ENCODE data around the gene CCDC71. TPM values are rescaled to one million over a fixed set of nuclear protein-coding genes. Genes with fewer than 3 reads are reported as not detected.

CCDC71 gene
- total RNA-seq, 2 donors from 2014 or later, result 23.4 to 25.7 TPM

DNA sequence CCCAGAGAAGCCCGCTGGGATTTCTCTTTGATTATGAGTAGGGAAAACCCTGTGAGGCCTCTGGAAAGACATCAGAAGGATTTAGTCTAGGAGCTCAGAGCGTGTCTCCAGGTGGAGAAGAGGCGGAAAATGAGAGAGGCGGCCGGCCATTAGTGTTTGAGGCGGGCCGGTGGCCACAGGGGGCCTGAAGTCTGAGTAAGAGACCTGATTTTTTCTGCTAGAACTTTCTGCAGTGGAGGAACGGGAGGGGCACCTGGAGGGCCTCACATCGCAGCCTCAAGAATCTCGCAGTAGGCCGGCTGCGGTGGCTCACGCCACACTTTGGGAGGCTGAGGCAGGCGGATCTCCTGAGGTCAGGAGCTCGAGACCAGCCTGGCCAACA, 33.8 kb upstream of the CCDC71 start:
- Mint-ChIP-seq H3K9me3 (peaks cover 2% of the 10 kb centered on the region), H3K4me3 (peak overlapping the region; percentile 45), H3K27ac (no peak overlapping the region), H3K36me3 (ENCODE audit: low read depth) (no peaks in the 10 kb centered on the region), H3K4me1 (no peaks in the 10 kb centered on the region), H3K27me3 (ENCODE audit: insufficient read depth) (peaks cover 30% of the 10 kb centered on the region)
- no peak overlapping the region for H3K27ac ChIP-seq (ENCODE audit: low read depth, low read length)
- no peaks in the 10 kb centered on the region for H3K36me3 ChIP-seq (ENCODE audit: control insufficient read depth, insufficient read depth, low read length)
- WGBS, 2 experiments (ENCODE audit: insufficient coverage in 1 of 2, insufficient read length in 1 of 2), result 94 to 96% methylated on average over 15 of the region's 15 CpGs
- H3K27me3 ChIP-seq (ENCODE audit: control insufficient read depth, insufficient read depth, low read length, poor library complexity, severe bottlenecking), result no peaks in the 10 kb centered on the region
- TF ChIP-seq, protein P1, sequence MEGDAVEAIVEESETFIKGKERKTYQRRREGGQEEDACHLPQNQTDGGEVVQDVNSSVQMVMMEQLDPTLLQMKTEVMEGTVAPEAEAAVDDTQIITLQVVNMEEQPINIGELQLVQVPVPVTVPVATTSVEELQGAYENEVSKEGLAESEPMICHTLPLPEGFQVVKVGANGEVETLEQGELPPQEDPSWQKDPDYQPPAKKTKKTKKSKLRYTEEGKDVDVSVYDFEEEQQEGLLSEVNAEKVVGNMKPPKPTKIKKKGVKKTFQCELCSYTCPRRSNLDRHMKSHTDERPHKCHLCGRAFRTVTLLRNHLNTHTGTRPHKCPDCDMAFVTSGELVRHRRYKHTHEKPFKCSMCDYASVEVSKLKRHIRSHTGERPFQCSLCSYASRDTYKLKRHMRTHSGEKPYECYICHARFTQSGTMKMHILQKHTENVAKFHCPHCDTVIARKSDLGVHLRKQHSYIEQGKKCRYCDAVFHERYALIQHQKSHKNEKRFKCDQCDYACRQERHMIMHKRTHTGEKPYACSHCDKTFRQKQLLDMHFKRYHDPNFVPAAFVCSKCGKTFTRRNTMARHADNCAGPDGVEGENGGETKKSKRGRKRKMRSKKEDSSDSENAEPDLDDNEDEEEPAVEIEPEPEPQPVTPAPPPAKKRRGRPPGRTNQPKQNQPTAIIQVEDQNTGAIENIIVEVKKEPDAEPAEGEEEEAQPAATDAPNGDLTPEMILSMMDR (conservative IDR thresholded peaks at IDR 0.05), result no peak
- no peaks in the 10 kb centered on the region for H3K9me3 ChIP-seq (ENCODE audit: control insufficient read depth, low read length)
- H3K9ac ChIP-seq (ENCODE audit: extremely low read depth, low read length, poor library complexity, severe bottlenecking), result no peak overlapping the region
- H3K4me3 ChIP-seq (ENCODE audit: low read length), result no peak overlapping the region
- H3K4me1 ChIP-seq (ENCODE audit: control insufficient read depth, insufficient read depth, low read length), result no peaks in the 10 kb centered on the region
- DNase-seq, result no peak

DNA sequence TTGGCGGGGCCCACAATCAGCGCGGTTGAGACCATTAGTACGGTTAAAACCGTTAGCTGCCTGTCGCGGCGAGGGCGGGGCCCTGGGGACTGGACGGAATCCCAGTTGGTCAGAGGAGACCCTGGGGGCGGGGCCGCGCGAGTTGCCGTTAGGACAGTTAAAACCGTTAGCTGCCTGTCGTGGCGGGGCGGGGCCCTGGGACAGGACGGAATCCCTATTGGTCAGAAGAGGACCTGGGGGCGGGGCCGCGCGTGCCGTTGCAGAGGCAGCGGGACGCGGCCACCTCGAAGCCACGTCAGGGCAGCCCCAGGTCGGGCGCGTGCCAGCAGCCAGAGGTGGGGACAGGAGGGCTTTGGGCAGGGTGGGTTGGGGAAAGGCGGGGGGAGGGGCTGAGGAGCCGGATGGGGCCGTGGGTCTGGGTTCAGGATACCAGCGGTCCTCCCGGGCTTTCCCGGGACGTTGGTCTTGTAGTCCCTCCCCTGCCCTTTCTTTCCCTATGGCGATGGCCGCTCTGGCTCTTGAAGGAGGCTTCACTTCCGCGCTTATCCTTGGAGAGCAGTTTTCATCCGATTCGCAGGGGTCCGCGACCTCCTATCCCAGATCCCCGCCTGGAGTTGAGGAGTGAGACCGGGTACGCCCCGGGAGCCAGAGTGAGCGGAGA, 33.2 kb upstream of the CCDC71 start:
- WGBS, 2 experiments (ENCODE audit: insufficient coverage in 1 of 2, insufficient read length in 1 of 2), result 94 to 96% methylated on average over 32 to 53 of the region's 53 CpGs

DNA sequence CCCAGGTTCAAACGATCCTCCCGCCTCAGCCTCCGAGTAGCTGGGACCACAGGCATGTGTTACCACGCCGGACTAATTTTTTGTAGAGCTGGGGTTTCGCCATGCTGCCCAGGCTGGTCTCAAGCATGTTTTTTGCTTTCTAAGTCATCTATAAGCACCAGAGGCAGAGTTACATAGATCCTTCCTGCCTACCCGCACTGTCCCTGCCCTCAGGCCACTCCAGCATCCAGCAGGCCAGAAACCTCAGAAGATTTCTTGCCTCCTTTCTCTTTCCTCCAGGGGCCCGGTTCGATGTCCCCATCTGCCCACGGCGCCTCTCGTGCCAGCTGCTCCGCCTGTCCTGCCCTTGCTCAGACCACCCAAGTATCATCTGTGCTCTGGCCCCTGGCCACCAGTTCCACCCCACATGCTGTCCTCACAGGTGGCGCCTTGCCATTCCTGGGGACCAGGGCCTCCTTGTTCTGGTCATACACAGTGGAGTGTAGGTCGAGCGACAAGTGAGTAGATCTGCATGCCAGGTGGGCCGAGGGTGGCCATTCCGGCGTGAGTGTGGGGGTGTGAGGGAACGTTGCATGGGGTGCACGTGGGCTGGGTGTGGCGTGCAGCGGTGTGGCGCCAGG, 32.6 kb upstream of the CCDC71 start:
- H3K27ac Mint-ChIP-seq, result no peak overlapping the region

More for the DNA sequence above, 33.2 kb upstream of the CCDC71 start:
- Mint-ChIP-seq H3K4me3 (peak overlapping the region; percentile 45), H3K27ac (no peak overlapping the region), H3K4me1 (no peaks in the 10 kb centered on the region), H3K27me3 (ENCODE audit: insufficient read depth) (peaks cover 30% of the 10 kb centered on the region), H3K9me3 (peaks cover 2% of the 10 kb centered on the region), H3K36me3 (ENCODE audit: low read depth) (no peaks in the 10 kb centered on the region)
- Histone ChIP-seq H3K9ac (ENCODE audit: extremely low read depth, low read length, poor library complexity, severe bottlenecking) (no peak overlapping the region), H3K36me3 (ENCODE audit: control insufficient read depth, insufficient read depth, low read length) (no peaks in the 10 kb centered on the region), H3K4me1 (ENCODE audit: control insufficient read depth, insufficient read depth, low read length) (no peaks in the 10 kb centered on the region), H3K27me3 (ENCODE audit: control insufficient read depth, insufficient read depth, low read length, poor library complexity, severe bottlenecking) (no peaks in the 10 kb centered on the region), H3K4me3 (ENCODE audit: low read length) (no peak overlapping the region), H3K27ac (ENCODE audit: low read depth, low read length) (no peak overlapping the region), H3K9me3 (ENCODE audit: control insufficient read depth, low read length) (no peaks in the 10 kb centered on the region)
- peak; percentile 90 for DNase-seq
- TF ChIP-seq, protein P1 (conservative IDR thresholded peaks at IDR 0.05), result no peak

More for the DNA sequence above, 32.6 kb upstream of the CCDC71 start:
- Mint-ChIP-seq H3K36me3 (ENCODE audit: low read depth) (no peaks in the 10 kb centered on the region), H3K9me3 (peaks cover 2% of the 10 kb centered on the region), H3K4me3 (no peak overlapping the region), H3K4me1 (no peaks in the 10 kb centered on the region), H3K27me3 (ENCODE audit: insufficient read depth) (peaks cover 30% of the 10 kb centered on the region)
- Histone ChIP-seq H3K4me3 (ENCODE audit: low read length) (no peak overlapping the region), H3K36me3 (ENCODE audit: control insufficient read depth, insufficient read depth, low read length) (no peaks in the 10 kb centered on the region), H3K27ac (ENCODE audit: low read depth, low read length) (no peak overlapping the region), H3K9ac (ENCODE audit: extremely low read depth, low read length, poor library complexity, severe bottlenecking) (no peak overlapping the region), H3K9me3 (ENCODE audit: control insufficient read depth, low read length) (no peaks in the 10 kb centered on the region), H3K4me1 (ENCODE audit: control insufficient read depth, insufficient read depth, low read length) (no peaks in the 10 kb centered on the region), H3K27me3 (ENCODE audit: control insufficient read depth, insufficient read depth, low read length, poor library complexity, severe bottlenecking) (no peaks in the 10 kb centered on the region)
- TF ChIP-seq, protein P1 (conservative IDR thresholded peaks at IDR 0.05), result no peak
- DNase-seq, result no peak
- WGBS, 2 experiments (ENCODE audit: insufficient coverage in 1 of 2, insufficient read length in 1 of 2), result 94 to 97% methylated on average over 13 to 24 of the region's 24 CpGs
